GM21515 (cell line): ENCODE data around the gene TBX21.
A peak's percentile ranks its signal among the peaks of the same experiment; 100 is the strongest.

Experiments used
- ATAC-seq: cut with Tn5 transposase; IDR thresholded peaks from one replicate; pipeline ENCODE4 v1.9.1; 2021; ENCODE audit not compliant: unreplicated experiment

TBX21 gene

GRCh38 chr17:47733047-47733673 is at the start of gene TBX21:
TSS of gene TBX21 (plus strand) at chr17:47733236. CDS start at chr17:47733455, 219 bp downstream.
- peak; percentile 56 for ATAC-seq

DNA sequence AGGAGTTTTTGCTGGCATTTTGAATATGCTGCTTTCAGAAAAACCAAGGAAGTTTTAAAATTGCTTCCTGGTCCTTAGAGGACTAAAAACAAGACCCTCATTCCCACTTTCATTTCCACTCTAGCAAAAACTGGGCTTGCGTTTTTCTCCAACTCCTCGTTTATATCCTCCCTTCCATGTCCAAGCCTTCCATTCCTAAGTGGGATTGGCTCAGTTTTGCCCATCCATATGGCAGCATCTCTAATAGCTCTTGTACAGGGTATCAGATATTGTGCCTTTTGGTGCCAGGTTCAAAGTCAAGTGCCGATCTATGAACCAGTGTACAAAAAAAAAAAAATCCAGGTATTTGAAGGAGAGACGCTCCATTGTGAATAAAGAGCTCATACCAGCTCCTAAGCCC is 49.0 kb upstream of the TBX21 start:
- no peak for ATAC-seq

GRCh38 chr17:47684535-47685193 is 48.4 kb upstream of the TBX21 start:
- ATAC-seq = no peak

DNA sequence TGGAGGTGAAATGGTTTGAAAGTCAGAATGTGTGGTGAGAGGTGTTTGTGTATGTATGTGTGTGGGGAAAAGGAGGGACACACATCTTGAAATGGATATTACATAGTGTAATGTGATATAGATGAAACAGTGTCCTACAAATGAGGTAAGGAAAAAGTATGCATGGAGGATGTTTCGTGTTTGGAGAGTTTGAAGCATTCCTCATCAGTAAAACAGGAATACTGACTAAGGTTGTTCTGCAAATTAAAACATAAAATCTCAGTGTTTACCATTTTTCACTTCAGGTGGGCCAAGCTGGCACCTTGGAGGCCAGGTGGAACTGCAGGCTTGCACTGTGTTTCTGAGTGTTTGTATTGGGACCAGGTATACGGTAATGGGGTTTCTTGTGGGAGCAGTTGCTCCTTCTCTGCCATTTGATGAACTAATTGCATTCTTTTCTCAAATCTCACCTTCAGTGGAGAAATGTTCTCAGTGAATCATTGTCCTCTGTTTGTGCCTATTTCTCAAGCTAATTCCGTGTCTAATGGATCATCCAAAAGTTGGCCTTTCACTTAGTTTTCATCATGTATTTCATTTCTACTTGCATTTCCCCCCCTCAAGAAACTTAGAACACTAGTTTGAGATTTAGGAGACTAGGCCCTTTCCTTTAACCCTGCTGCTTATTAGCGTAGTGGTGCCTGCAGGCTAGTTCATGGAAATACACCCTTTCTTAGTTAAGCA is 47.3 kb upstream of the TBX21 start:
- no peak for ATAC-seq

GRCh38 chr17:47686276-47686635 is 46.8 kb upstream of the TBX21 start:
- no peak for ATAC-seq

- no peak for ATAC-seq
Measured at GRCh38 chr17:47686664-47687327, 46.2 kb upstream of the TBX21 start.

DNA sequence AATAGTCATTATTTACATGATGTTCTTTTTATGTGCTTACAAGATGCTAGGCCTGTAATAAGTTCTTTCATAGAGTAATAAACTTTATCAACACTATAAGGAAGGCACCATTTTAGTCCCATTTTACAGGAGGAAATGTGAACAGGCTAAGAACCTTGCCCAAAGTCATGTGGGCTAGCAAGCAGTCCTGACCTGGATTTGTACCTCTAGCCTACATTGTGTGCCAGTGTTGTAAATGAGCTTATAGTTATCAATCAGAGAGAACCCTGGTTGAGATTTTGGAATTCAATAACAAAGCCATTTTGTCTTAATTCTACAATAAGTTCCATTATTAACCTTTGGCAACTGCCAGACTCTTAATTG is 45.7 kb upstream of the TBX21 start:
- ATAC-seq = no peak

DNA sequence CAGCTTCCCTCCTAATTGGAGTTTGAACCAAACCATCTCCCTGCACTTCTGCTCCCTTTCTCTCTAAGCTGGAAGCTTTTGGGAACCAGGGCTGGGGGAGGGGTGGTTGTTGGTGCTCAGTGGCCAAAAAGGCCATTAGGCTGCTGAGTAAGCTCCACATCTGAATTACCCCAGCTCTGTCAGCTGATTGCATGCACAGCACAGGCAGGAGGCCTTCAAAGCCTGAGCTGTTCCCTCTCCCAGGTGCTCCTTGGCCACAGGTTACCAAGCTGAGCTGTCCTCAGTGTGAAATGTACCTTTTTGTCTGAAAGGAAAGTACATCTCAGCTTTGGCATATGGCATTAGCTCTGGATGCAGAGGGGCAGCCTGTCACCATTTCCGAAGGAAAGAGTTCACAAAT is 45.3 kb upstream of the TBX21 start:
- no peak for ATAC-seq

DNA sequence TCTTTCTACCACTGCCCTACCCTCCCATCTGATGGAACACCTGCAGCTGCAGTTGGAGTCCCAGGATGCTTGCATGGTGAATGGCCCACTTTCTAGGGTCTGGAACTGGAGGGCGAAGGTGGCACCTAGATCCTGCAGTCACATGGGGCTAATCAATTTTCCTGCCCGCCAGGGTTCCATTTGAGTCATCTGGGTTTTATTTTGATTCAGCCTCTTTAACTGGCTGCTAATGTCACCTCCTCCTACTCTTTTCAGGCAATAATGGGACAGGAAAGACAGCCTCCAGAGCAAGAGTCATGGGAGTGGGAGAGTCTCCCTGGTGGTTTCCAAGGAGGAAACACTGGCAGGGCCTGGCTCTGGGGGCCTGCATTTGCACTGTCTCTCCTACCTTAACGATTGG is 42.9 kb upstream of the TBX21 start:
- no peak for ATAC-seq

DNA sequence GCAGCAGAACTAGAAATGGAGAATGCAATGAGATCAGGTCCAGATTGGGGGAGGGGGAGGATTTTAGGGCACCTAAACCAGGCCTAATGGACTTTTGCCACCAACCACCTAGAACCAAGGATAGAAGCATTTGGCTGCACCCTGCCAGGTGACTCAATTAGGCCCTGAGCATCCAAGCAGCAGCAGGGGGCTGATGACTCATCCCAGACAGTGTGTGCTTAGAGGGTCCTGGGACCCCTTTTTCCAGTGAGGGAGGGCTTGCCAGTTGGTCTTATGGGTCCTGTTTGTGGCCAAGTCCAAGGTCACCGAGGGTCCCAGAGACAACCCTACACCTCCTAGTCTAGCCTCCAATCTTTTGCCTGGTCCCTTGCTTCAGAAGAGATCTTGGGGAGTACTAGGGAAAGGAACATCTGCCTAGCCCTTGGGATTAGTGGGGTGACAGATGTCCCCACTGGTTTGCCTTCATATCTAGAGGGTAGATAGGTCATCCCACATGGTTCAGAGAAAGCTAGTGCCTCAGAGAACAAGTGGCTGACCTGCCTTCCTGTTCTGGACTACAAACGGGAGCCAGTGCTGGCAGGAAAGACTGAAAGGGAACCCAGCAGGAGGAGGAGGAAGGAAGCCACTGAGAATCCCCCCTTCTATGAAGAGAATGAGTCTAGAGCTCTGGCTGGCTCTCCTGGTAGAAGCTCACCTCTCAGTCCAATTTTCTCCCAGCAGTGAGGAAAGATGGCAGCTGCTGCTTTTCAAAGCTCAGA is 40.7 kb upstream of the TBX21 start:
- no peak for ATAC-seq

- no peak for ATAC-seq
Measured at GRCh38 chr17:47692895-47693730, 39.9 kb upstream of the TBX21 start.

- no peak for ATAC-seq
Measured at GRCh38 chr17:47693731-47694580, 39.1 kb upstream of the TBX21 start, which contains the start of gene TBKBP1. TSS of gene TBKBP1 (plus strand) at chr17:47694161. CDS start at chr17:47696113, 1,952 bp downstream.

DNA sequence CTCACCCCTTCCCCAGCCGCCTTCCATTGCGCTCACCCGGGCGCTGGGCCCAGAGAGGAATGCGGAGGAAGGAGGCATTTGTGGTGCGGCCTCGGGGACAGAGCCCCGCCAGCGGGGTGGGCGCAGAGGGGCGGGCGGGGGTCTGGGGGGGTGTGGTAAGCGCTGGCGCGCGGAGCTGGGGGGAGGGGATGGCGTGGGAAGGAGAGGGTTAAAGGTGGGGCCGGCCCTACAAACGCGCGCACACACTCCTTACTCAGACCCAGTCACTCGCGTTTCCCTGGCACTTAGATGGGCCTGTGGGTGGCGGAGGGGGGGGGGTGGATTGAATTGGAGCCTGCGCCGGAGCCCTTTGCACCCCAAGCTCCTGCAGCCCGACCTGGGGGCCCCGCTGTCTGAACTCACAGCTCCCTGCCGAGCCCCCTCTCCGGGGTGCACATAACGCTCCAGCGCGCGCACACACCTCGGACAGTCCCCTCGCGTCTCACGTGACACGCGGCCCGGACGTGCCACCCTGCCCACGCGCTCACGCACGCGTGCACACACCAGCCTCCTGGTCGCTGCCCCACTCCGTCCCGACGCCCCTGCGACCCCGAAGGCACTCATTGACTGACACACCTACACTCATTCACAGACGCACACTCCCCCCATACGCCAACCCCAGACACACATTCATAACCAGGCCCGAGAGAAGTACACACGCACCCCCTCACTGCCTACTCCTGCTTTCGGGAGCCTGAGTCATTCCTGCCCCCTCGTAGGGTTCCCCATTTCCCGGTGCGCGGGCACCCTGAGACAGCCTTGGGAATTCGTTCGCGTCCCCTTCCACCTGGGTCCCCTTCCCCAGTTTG is 38.2 kb upstream of the TBX21 start:
- no peak for ATAC-seq

GRCh38 chr17:47695429-47696376 is 37.3 kb upstream of the TBX21 start:
- no peak for ATAC-seq

DNA sequence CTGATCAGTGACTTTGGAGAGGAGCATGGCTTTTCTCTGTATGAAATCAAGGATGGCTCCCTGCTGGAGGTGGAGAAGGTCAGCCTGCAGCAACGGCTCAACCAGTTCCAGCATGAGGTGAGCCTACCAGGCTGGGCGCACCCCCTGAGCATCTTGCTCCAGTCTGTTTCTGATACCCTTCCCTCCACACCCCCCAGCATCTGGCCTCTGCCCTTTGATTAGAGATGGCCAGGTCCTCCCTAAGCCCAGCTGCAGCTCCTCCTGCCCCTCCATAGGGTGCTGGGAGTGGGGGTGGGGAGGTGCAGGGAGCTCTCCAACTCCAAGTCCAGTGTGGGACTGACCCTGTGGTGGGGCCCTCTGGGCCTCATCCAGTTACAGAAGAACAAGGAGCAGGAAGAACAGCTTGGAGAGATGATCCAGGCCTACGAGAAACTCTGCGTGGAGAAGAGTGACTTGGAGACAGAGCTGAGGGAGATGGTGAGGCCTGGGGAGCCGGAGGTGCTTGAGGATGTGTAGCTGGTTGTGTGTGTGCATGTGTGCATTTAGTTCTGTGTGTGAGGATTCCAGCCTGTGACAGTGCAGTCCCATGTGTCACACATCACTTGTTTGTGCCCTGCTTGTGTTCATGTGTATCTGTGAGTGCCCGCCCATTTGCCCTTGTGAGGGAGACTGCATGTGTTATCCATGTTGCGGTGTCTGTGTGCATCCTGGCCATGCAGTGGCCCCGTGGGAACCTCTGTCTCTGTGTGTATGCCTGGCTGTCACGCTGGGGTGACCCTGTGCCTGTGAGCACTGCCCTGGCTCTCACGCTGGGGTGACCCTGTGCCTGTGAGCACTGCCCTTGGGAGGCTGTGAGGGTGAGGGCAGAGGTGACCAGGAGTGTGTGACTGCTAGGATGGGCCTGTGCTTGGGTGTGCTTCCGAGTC is 36.1 kb upstream of the TBX21 start:
- no peak for ATAC-seq
